B cell (primary cell): ENCODE results near the gene ARHGAP25. TPM values are rescaled to one million over a fixed set of nuclear protein-coding genes. Genes with fewer than 3 reads are reported as not detected.

Source experiments
- ATAC-seq: fragments of 200-7000 bp; cut with Tn5 transposase; one replicate; pipeline ENCODE4 v1.10.0; 2021; ENCODE audit warnings: low read depth, mild to moderate bottlenecking, moderate number of reproducible peaks, moderate library complexity
- CTCF ChIA-PET: fragments of 350-600 bp; sonication (Branson Sonifier 250); formaldehyde crosslinking; loops from one replicate; lab custom pipeline; 2021; ENCODE audit warnings: antibody characterized with exemption, inconsistent platforms; lab: Charles Lee
- POLR2A ChIA-PET: fragments of 350-600 bp; sonication (Branson Sonifier 250); formaldehyde crosslinking; loops from one replicate; lab custom pipeline; 2021; ENCODE audit warnings: antibody characterized with exemption; lab: Charles Lee
- DNase-seq: peaks from one replicate; pipeline ENCODE4 v3.0.0; 2013
- H2AFZ ChIP-seq: 2 replicates; pipeline ENCODE4 v1.6.1; 2012; ENCODE audit warnings: mild to moderate bottlenecking, low read depth, low read length; ENCODE audit not compliant: insufficient read depth, poor library complexity, severe bottlenecking
- H3K27ac ChIP-seq, 2 donors: 1 replicate in 1 of 2; 2 replicates in 1 of 2; pipeline ENCODE4 v1.5.1; 2012 to 2013; ENCODE audit warnings: low read length in 2 of 2, mild to moderate bottlenecking in 2 of 2, moderate library complexity in 1 of 2
- H3K27me3 ChIP-seq, 4 experiments: fragments of 200-600 bp in 1 of 4; sonication (generic) in 1 of 4; replicated peaks in 1 of 4; 1 replicate in 2 of 4; 2 replicates in 2 of 4; pipeline versions ENCODE4 v1.6.1 to v1.7.0; 2013 to 2016; ENCODE audit warnings: low read length in 3 of 4, mild to moderate bottlenecking in 2 of 4, mixed read lengths in 1 of 4, moderate library complexity in 1 of 4; ENCODE audit not compliant: insufficient read depth in 4 of 4, control insufficient read depth in 3 of 4; ENCODE audit errors: control extremely low read depth in 1 of 4
- H3K36me3 ChIP-seq, 2 experiments: replicated peaks in 1 of 2; 1 replicate in 1 of 2; 2 replicates in 1 of 2; pipeline versions ENCODE4 v1.6.1 to v1.7.1; 2013; ENCODE audit warnings: low read length in 1 of 2; ENCODE audit not compliant: insufficient read depth in 2 of 2, control insufficient read depth in 1 of 2; ENCODE audit errors: control extremely low read depth in 1 of 2, extremely low read depth in 1 of 2
- H3K4me1 ChIP-seq, 2 donors: fragments of 200-600 bp in 1 of 2; sonication (generic) in 1 of 2; 1 replicate in 1 of 2; 2 replicates in 1 of 2; pipeline versions ENCODE4 v1.5.1 to v1.6.1; 2013 to 2017; ENCODE audit warnings: low read length in 2 of 2; ENCODE audit not compliant: control insufficient read depth in 2 of 2, insufficient read depth in 2 of 2
- H3K4me2 ChIP-seq: replicated peaks from 2 replicates; pipeline ENCODE3; 2012; ENCODE audit warnings: mild to moderate bottlenecking, low read depth, low read length; ENCODE audit not compliant: poor library complexity, severe bottlenecking
- H3K4me3 ChIP-seq, 5 experiments: fragments of 200-600 bp in 1 of 5; sonication (generic) in 1 of 5; 1 replicate in 3 of 5; 2 replicates in 2 of 5; pipeline versions ENCODE4 v1.5.1 to v1.7.0; 2011 to 2016; ENCODE audit warnings: low read length in 4 of 5, mild to moderate bottlenecking in 4 of 5, low read depth in 2 of 5, control low read depth in 1 of 5, moderate library complexity in 1 of 5; ENCODE audit not compliant: insufficient read depth in 1 of 5; ENCODE audit errors: control extremely low read depth in 1 of 5, extremely low read depth in 1 of 5
- H3K79me2 ChIP-seq: fragments of 200-600 bp; sonication (generic); one replicate; pipeline ENCODE4 v1.6.0; 2016; ENCODE audit warnings: low read length; ENCODE audit not compliant: control insufficient read depth, insufficient read depth
- H3K9ac ChIP-seq: fragments of 200-600 bp; sonication (generic); 2 replicates; pipeline ENCODE4 v1.6.1; 2017; ENCODE audit warnings: mild to moderate bottlenecking, low read length, moderate library complexity
- H3K9me3 ChIP-seq, 3 donors: one replicate each; pipeline versions ENCODE4 v1.6.1 to v1.7.1; 2013; ENCODE audit warnings: low read length in 2 of 3; ENCODE audit not compliant: control insufficient read depth in 2 of 3, insufficient read depth in 1 of 3; ENCODE audit errors: control extremely low read depth in 1 of 3
- H4K20me1 ChIP-seq: 2 replicates; pipeline ENCODE4 v1.6.0; 2012; ENCODE audit warnings: mild to moderate bottlenecking, low read length; ENCODE audit not compliant: insufficient read depth, control insufficient read depth, poor library complexity, severe bottlenecking
- H3K27ac Mint-ChIP-seq: one replicate; pipeline ENCODE4 v1.8.0; 2021; ENCODE audit warnings: mixed read lengths
- H3K27me3 Mint-ChIP-seq: one replicate; pipeline ENCODE4 v1.8.0; 2021; ENCODE audit warnings: mixed read lengths
- H3K4me1 Mint-ChIP-seq: one replicate; pipeline ENCODE4 v1.8.0; 2021; ENCODE audit warnings: mixed read lengths
- H3K4me3 Mint-ChIP-seq: one replicate; pipeline ENCODE4 v1.8.0; 2021; ENCODE audit warnings: mixed read lengths
- H3K9me3 Mint-ChIP-seq: one replicate; pipeline ENCODE4 v1.8.0; 2022; ENCODE audit warnings: mixed read lengths; ENCODE audit not compliant: insufficient read depth
- EZH2 ChIP-seq: IDR thresholded peaks from 2 replicates; pipeline ENCODE4 v1.6.1; 2012; ENCODE audit warnings: borderline replicate concordance, low read depth, mild to moderate bottlenecking, moderate library complexity, low read length; ENCODE audit not compliant: insufficient read depth, poor library complexity, severe bottlenecking
- WGBS: methylation state at CpG from one replicate; pipeline ENCODE4 v1.1.5; 2013; ENCODE audit warnings: missing lambda C conversion rate; ENCODE audit not compliant: insufficient coverage; 5-methylcytosine and 5-hydroxymethylcytosine counted together
- intact Hi-C: fragments of 100-400 bp; cut with micrococcal nuclease; formaldehyde crosslinking; loops from one replicate; pipeline ENCODE4 v1.10.0; 2022
- polyA plus RNA-seq: library from polyadenylated mRNA; depleted of rRNA; stranded (reverse); fragments of >200 nt; gene quantifications from 2 replicates; pipeline ENCODE4 v1.2.3, GENCODE V29; 2012
- total RNA-seq, 2 donors: library from RNA; stranded (reverse); fragments of 120-200 nt in 1 of 2; gene quantifications; 1 replicate in 1 of 2; 2 replicates in 1 of 2; pipeline versions ENCODE4 v1.2.3 to v1.2.4, GENCODE V29; 2013 to 2022
- TF ChIP-seq, protein P1 (sequence below): fragments of 200-600 bp; IDR thresholded peaks from one replicate; pipeline ENCODE4 v1.8.0; 2022; ENCODE audit warnings: antibody characterized with exemption, mild to moderate bottlenecking

Gene ARHGAP25
- total and polyA plus RNA-seq, 2 donors (not counting 1 experiment from before 2014, with no cell fraction given), result 97.9 to 207 TPM

DNA sequence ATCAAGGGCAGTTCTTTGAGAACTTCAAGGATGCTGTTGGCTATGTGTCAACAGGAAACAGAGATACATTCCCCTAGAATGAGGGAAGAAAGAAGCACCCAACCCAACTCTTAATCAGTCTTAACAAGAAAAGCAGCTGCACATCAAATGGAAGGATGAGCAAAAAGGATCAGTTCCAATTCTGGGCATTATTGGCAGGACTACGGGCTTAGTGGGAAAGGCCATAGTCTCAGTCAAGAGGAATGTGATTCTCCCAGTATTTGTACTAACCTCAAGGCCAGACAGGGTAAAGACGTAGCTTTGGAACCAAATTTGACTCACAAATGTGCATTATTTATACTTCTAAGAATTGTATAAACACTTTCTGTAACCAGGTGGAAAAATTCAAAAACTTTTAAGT is 118.4 kb downstream of the ARHGAP25 start:
- intact Hi-C loops, result no loop called here
- no peak overlapping the region for H3K4me3 ChIP-seq
- no peak overlapping the region for H3K9ac ChIP-seq
- H3K9me3 Mint-ChIP-seq, result no peaks in the 10 kb centered on the region
- peaks cover 6 to 7% of the 10 kb centered on the region in 2 donors for H3K4me1 ChIP-seq
- H3K27ac ChIP-seq, result no peak overlapping the region
- H3K4me3 Mint-ChIP-seq, result no peak overlapping the region
- H4K20me1 ChIP-seq, result no peaks in the 10 kb centered on the region
- H3K27me3 Mint-ChIP-seq, result peaks cover 5% of the 10 kb centered on the region
- H3K4me2 ChIP-seq, result no peak overlapping the region
- no peaks in the 10 kb centered on the region for H3K36me3 ChIP-seq
- DNase-seq, result no peak
- no peaks in the 10 kb centered on the region for H3K79me2 ChIP-seq
- H3K9me3 ChIP-seq, result no peaks in the 10 kb centered on the region
- peaks cover 0 to 2% (median 0%) of the 10 kb centered on the region in 4 experiments for H3K27me3 ChIP-seq
- ChIA-PET POLR2A (no interaction called here), CTCF (no interaction called here)
- ATAC-seq, result no peak
- TF ChIP-seq, protein P1, sequence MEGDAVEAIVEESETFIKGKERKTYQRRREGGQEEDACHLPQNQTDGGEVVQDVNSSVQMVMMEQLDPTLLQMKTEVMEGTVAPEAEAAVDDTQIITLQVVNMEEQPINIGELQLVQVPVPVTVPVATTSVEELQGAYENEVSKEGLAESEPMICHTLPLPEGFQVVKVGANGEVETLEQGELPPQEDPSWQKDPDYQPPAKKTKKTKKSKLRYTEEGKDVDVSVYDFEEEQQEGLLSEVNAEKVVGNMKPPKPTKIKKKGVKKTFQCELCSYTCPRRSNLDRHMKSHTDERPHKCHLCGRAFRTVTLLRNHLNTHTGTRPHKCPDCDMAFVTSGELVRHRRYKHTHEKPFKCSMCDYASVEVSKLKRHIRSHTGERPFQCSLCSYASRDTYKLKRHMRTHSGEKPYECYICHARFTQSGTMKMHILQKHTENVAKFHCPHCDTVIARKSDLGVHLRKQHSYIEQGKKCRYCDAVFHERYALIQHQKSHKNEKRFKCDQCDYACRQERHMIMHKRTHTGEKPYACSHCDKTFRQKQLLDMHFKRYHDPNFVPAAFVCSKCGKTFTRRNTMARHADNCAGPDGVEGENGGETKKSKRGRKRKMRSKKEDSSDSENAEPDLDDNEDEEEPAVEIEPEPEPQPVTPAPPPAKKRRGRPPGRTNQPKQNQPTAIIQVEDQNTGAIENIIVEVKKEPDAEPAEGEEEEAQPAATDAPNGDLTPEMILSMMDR, result no peak
- TF ChIP-seq EZH2, result no peak
- no CpG with 5 or more reads among the region's 2 CpGs for WGBS
- peaks cover 7% of the 10 kb centered on the region for H3K4me1 Mint-ChIP-seq
- H2AFZ ChIP-seq, result no peak overlapping the region
- H3K27ac Mint-ChIP-seq, result no peak overlapping the region

GRCh38 chr2:68853915-68854314 is 119.3 kb downstream of the ARHGAP25 start:
- H3K27me3 ChIP-seq, result no peaks in the 10 kb centered on the region
- H3K4me1 Mint-ChIP-seq, result peaks cover 14% of the 10 kb centered on the region
- no peak for TF ChIP-seq EZH2
- TF ChIP-seq, protein P1, result no peak
- 100% methylated on average over 1 of the region's 4 CpGs for WGBS
- H3K27ac ChIP-seq, result no peak overlapping the region
- H3K27me3 Mint-ChIP-seq, result no peaks in the 10 kb centered on the region
- H3K4me2 ChIP-seq, result no peak overlapping the region
- H3K4me3 Mint-ChIP-seq, result no peak overlapping the region
- ATAC-seq (no peak), DNase-seq (no peak)
- H2AFZ ChIP-seq, result no peak overlapping the region
- H3K4me3 ChIP-seq, result no peak overlapping the region
- H3K9ac ChIP-seq, result no peak overlapping the region
- no peaks in the 10 kb centered on the region for H3K9me3 Mint-ChIP-seq
- H3K79me2 ChIP-seq, result no peaks in the 10 kb centered on the region
- no peaks in the 10 kb centered on the region for H4K20me1 ChIP-seq
- POLR2A ChIA-PET, result no interaction called here
- H3K4me1 ChIP-seq, result peaks cover 12% of the 10 kb centered on the region in 2 donors
- H3K27ac Mint-ChIP-seq, result no peak overlapping the region
- no peaks in the 10 kb centered on the region for H3K36me3 ChIP-seq
- no peaks in the 10 kb centered on the region for H3K9me3 ChIP-seq
- intact Hi-C loops, result no loop called here
- CTCF ChIA-PET, result interaction anchor here (1.0 kb wide), 1 partner anchor 54 kb away, joined by 3 read pairs; no protein-coding TSS in a partner anchor
